ENCODE measurements around the gene TMEM156.
"Not testable (repeated sequence)": the region's sequence is repeated elsewhere in the genome, so short reads cannot be mapped to it uniquely, and the experiment has no call there.

The TMEM156 gene

GRCh38 chr4:38955957-38956356 is 76.3 kb downstream of the TMEM156 start:
- no peak for DNase-seq

- no peak for DNase-seq
Measured at GRCh38 chr4:38954727-38955126, 77.5 kb downstream of the TMEM156 start.

- DNase-seq, result no peak
Measured at GRCh38 chr4:38952017-38952416, 80.2 kb downstream of the TMEM156 start.

GRCh38 chr4:38951598-38951997 is 80.6 kb downstream of the TMEM156 start:
- no peak for DNase-seq

- no peak for DNase-seq
Measured at GRCh38 chr4:38950734-38951133, 81.5 kb downstream of the TMEM156 start.

- no peak for DNase-seq
Measured at GRCh38 chr4:38950159-38950558, 82.0 kb downstream of the TMEM156 start.

GRCh38 chr4:38949411-38950051 is 82.7 kb downstream of the TMEM156 start:
- DNase-seq, result peak; percentile 38

- DNase-seq, result no peak
Measured at GRCh38 chr4:38948551-38948950, 83.7 kb downstream of the TMEM156 start.

- DNase-seq, result no peak
Measured at GRCh38 chr4:38946919-38947318, 85.3 kb downstream of the TMEM156 start.

- DNase-seq, result no peak
Measured at GRCh38 chr4:38944440-38944839, 87.8 kb downstream of the TMEM156 start.

- no peak for DNase-seq
Measured at GRCh38 chr4:38943343-38943742, 88.9 kb downstream of the TMEM156 start.

GRCh38 chr4:38941906-38942305 is 90.3 kb downstream of the TMEM156 start:
- DNase-seq, result not testable (repeated sequence)

GRCh38 chr4:38940476-38940875 is 91.7 kb downstream of the TMEM156 start:
- DNase-seq, result no peak

GRCh38 chr4:38939165-38939564 is 93.0 kb downstream of the TMEM156 start:
- DNase-seq, result no peak

- no peak for DNase-seq
Measured at GRCh38 chr4:38935391-38936073, 96.7 kb downstream of the TMEM156 start.

GRCh38 chr4:38931125-38931524 is 101.1 kb downstream of the TMEM156 start:
- no peak for DNase-seq

GRCh38 chr4:38930707-38931106 is 101.5 kb downstream of the TMEM156 start:
- DNase-seq, result no peak

GRCh38 chr4:38930204-38930603 is 102.0 kb downstream of the TMEM156 start:
- no peak for DNase-seq

GRCh38 chr4:38928974-38929373 is 103.2 kb downstream of the TMEM156 start:
- no peak for DNase-seq

- no peak for DNase-seq
Measured at GRCh38 chr4:38928568-38928967, 103.6 kb downstream of the TMEM156 start.

GRCh38 chr4:38926896-38927295 is 105.3 kb downstream of the TMEM156 start:
- DNase-seq, result no peak

GRCh38 chr4:38925492-38926413 is 106.5 kb downstream of the TMEM156 start:
- DNase-seq, result no peak

GRCh38 chr4:38924353-38924752 is 107.9 kb downstream of the TMEM156 start:
- no peak for DNase-seq

- no peak for DNase-seq
Measured at GRCh38 chr4:38923746-38924145, 108.5 kb downstream of the TMEM156 start.

Data from effector CD4-positive, alpha-beta T cell (primary cell).